Activated CD8-positive, alpha-beta memory T cell treated with anti-CD3 and anti-CD28 coated beads for 36 hours (primary cell): ENCODE results near the gene PPM1K. TPM values are rescaled to one million over a fixed set of nuclear protein-coding genes. Genes with fewer than 3 reads are reported as not detected.

ENCODE experiments used
- CTCF ChIA-PET: fragments of 350-600 bp; sonication (Branson Sonifier 250); formaldehyde crosslinking; loops from one replicate; lab custom pipeline; 2021; ENCODE audit warnings: antibody characterized with exemption; lab: Charles Lee
- POLR2A ChIA-PET: fragments of 350-600 bp; sonication (Branson Sonifier 250); formaldehyde crosslinking; loops from one replicate; lab custom pipeline; 2021; ENCODE audit warnings: antibody characterized with exemption; lab: Charles Lee
- total RNA-seq, 2 experiments: library from RNA; stranded (reverse); gene quantifications; one replicate each; pipeline ENCODE4 v1.2.3, GENCODE V29; 2021

The PPM1K gene
- total RNA-seq, 2 experiments from 2014 or later: 38.1 to 42.3 TPM

- CTCF ChIA-PET: interaction anchor here (0.6 to 1.4 kb wide), 3 partner anchors 66 to 231 kb away, joined by 3 read pairs; partner anchors contain the start of gene HERC5
- POLR2A ChIA-PET: interaction anchor here (0.6 to 2.2 kb wide), 11 partner anchors 16 to 1278 kb away, joined by 3 to 17 read pairs (median 6); partner anchors contain the start of genes HERC5, HERC6 and PYURF
Observed at GRCh38 chr4:88283661-88284438, 511 bp downstream of the PPM1K start.

GRCh38 chr4:88280228-88280795 is 4.0 kb downstream of the PPM1K start:
- POLR2A ChIA-PET: interaction anchor here (0.6 to 0.8 kb wide), 2 partner anchors 83 to 176 kb away, joined by 3 read pairs; no protein-coding TSS in a partner anchor
- CTCF ChIA-PET: no interaction called here

GRCh38 chr4:88277711-88278225 is 6.6 kb downstream of the PPM1K start:
- CTCF ChIA-PET: interaction anchor here (1.0 kb wide), 1 partner anchor 13 kb away, joined by 3 read pairs; no protein-coding TSS in a partner anchor
- POLR2A ChIA-PET: no interaction called here

GRCh38 chr4:88276952-88277710 is 7.2 kb downstream of the PPM1K start:
- POLR2A ChIA-PET: no interaction called here
- CTCF ChIA-PET: no interaction called here

- ChIA-PET CTCF (no interaction called here), POLR2A (no interaction called here)
Observed at GRCh38 chr4:88275949-88276515, 8.3 kb downstream of the PPM1K start.

GRCh38 chr4:88275516-88275915 is 8.8 kb downstream of the PPM1K start:
- ChIA-PET POLR2A (no interaction called here), CTCF (no interaction called here)

GRCh38 chr4:88268913-88269312 is 15.4 kb downstream of the PPM1K start:
- ChIA-PET CTCF (interaction anchor here (0.6 kb wide), 1 partner anchor 246 kb away, joined by 3 read pairs; no protein-coding TSS in a partner anchor), POLR2A (no interaction called here)

GRCh38 chr4:88264336-88264735 is 20.0 kb downstream of the PPM1K start:
- ChIA-PET CTCF (interaction anchor here (1.2 kb wide), 1 partner anchor 14 kb away, joined by 3 read pairs; no protein-coding TSS in a partner anchor), POLR2A (no interaction called here)

GRCh38 chr4:88257726-88258125 is 26.6 kb downstream of the PPM1K start:
- ChIA-PET CTCF (no interaction called here), POLR2A (no interaction called here)

- POLR2A ChIA-PET: no interaction called here
Observed at GRCh38 chr4:88255111-88255510, 29.2 kb downstream of the PPM1K start.

GRCh38 chr4:88251924-88252323 is 32.4 kb downstream of the PPM1K start:
- ChIA-PET POLR2A (no interaction called here), CTCF (interaction anchor here (0.7 kb wide), 1 partner anchor 626 kb away, joined by 4 read pairs; no protein-coding TSS in a partner anchor)

More at GRCh38 chr4:88255111-88255510, 29.2 kb downstream of the PPM1K start:
- CTCF ChIA-PET: no interaction called here

GRCh38 chr4:88247148-88247547 is 37.2 kb downstream of the PPM1K start:
- CTCF ChIA-PET: no interaction called here
- POLR2A ChIA-PET: no interaction called here

GRCh38 chr4:88246600-88246999 is 37.8 kb downstream of the PPM1K start:
- ChIA-PET POLR2A (no interaction called here), CTCF (interaction anchor here (1.2 kb wide), 1 partner anchor 211 kb away, joined by 3 read pairs; the partner anchor contains the start of gene HERC5)

- CTCF ChIA-PET: no interaction called here
- POLR2A ChIA-PET: interaction anchor here (2.1 kb wide), 1 partner anchor 39 kb away, joined by 8 read pairs; the partner anchor contains the start of gene PPM1K
Observed at GRCh38 chr4:88244816-88245579, 39.4 kb downstream of the PPM1K start.

- ChIA-PET CTCF (no interaction called here), POLR2A (interaction anchor here (2.1 kb wide), 1 partner anchor 40 kb away, joined by 8 read pairs; the partner anchor contains the start of gene PPM1K)
Observed at GRCh38 chr4:88244056-88244455, 40.3 kb downstream of the PPM1K start.

GRCh38 chr4:88242144-88242543 is 42.2 kb downstream of the PPM1K start:
- CTCF ChIA-PET: no interaction called here
- POLR2A ChIA-PET: no interaction called here

- ChIA-PET POLR2A (no interaction called here), CTCF (no interaction called here)
Observed at GRCh38 chr4:88240297-88240714, 44.1 kb downstream of the PPM1K start.
